Osteocyte (in vitro differentiated cells): Measurements from ENCODE around the gene TSPAN14. TPM values are rescaled to one million over a fixed set of nuclear protein-coding genes. Genes with fewer than 3 reads are reported as not detected.
"Not testable (repeated sequence)": the region's sequence is repeated elsewhere in the genome, so short reads cannot be mapped to it uniquely, and the experiment has no call there.

Source experiments
- DNase-seq: peaks from one replicate; pipeline ENCODE4 v3.0.0; 2021; ENCODE audit warnings: mixed read lengths; ENCODE audit not compliant: unreplicated experiment; ENCODE audit errors: extremely low spot score
- H3K27ac Mint-ChIP-seq: one replicate; pipeline ENCODE4 v1.8.0; 2021; ENCODE audit warnings: mild to moderate bottlenecking, mixed read lengths; ENCODE audit not compliant: unreplicated experiment
- H3K27me3 Mint-ChIP-seq: one replicate; pipeline ENCODE4 v1.8.0; 2021; ENCODE audit warnings: mixed read lengths; ENCODE audit not compliant: unreplicated experiment
- H3K36me3 Mint-ChIP-seq: one replicate; pipeline ENCODE4 v1.8.0; 2021; ENCODE audit warnings: mixed read lengths; ENCODE audit not compliant: unreplicated experiment
- H3K4me1 Mint-ChIP-seq: one replicate; pipeline ENCODE4 v1.8.0; 2021; ENCODE audit warnings: mixed read lengths; ENCODE audit not compliant: unreplicated experiment
- H3K4me3 Mint-ChIP-seq: one replicate; pipeline ENCODE4 v1.8.0; 2021; ENCODE audit warnings: mild to moderate bottlenecking, moderate library complexity, mixed read lengths; ENCODE audit not compliant: unreplicated experiment
- H3K9me3 Mint-ChIP-seq: one replicate; pipeline ENCODE4 v1.8.0; 2021; ENCODE audit warnings: mixed read lengths; ENCODE audit not compliant: unreplicated experiment
- CTCF ChIP-seq: fragments of 200-600 bp; sonication (generic); IDR thresholded peaks from 2 replicates; pipeline ENCODE4 v1.5.0; 2021; ENCODE audit warnings: antibody characterized with exemption, mild to moderate bottlenecking, moderate library complexity
- total RNA-seq: library from RNA; stranded (reverse); gene quantifications from 2 replicates; pipeline ENCODE4 v1.2.1, GENCODE V29; 2021

The TSPAN14 gene
- total RNA-seq, 1 donor from 2014 or later: 50.7 TPM

- Mint-ChIP-seq H3K9me3 (no peaks in the 10 kb centered on the region), H3K4me1 (peaks cover 2% of the 10 kb centered on the region), H3K27ac (no peak overlapping the region), H3K36me3 (no peaks in the 10 kb centered on the region), H3K27me3 (peaks cover 13% of the 10 kb centered on the region), H3K4me3 (no peak overlapping the region)
- no peak for TF ChIP-seq CTCF
- peak; percentile 73 for DNase-seq
Observed at GRCh38 chr10:80542652-80543318, 88.7 kb downstream of the TSPAN14 start.

GRCh38 chr10:80543319-80543672, 89.2 kb downstream of the TSPAN14 start:
- not testable (repeated sequence) for H3K4me3 Mint-ChIP-seq, H3K9me3 Mint-ChIP-seq, H3K4me1 Mint-ChIP-seq, H3K27ac Mint-ChIP-seq, H3K36me3 Mint-ChIP-seq
- peak; percentile 75 for DNase-seq
- H3K27me3 Mint-ChIP-seq: peaks cover 13% of the 10 kb centered on the region

GRCh38 chr10:80544316-80544953, 90.3 kb downstream of the TSPAN14 start:
- H3K27me3 Mint-ChIP-seq: peaks cover 14% of the 10 kb centered on the region
- no peak for TF ChIP-seq CTCF
- DNase-seq: peak; percentile 68
- no peak overlapping the region for H3K4me3 Mint-ChIP-seq
- no peaks in the 10 kb centered on the region for H3K9me3 Mint-ChIP-seq
- peaks cover 2% of the 10 kb centered on the region for H3K4me1 Mint-ChIP-seq
- no peaks in the 10 kb centered on the region for H3K36me3 Mint-ChIP-seq
- H3K27ac Mint-ChIP-seq: no peak overlapping the region

GRCh38 chr10:80545258-80545881, 91.3 kb downstream of the TSPAN14 start:
- Mint-ChIP-seq H3K27me3 (peaks cover 14% of the 10 kb centered on the region), H3K4me3 (no peak overlapping the region), H3K27ac (no peak overlapping the region), H3K36me3 (no peaks in the 10 kb centered on the region), H3K4me1 (no peaks in the 10 kb centered on the region), H3K9me3 (no peaks in the 10 kb centered on the region)
- TF ChIP-seq CTCF: no peak
- DNase-seq: no peak

GRCh38 chr10:80552151-80552646, 98.1 kb downstream of the TSPAN14 start:
- TF ChIP-seq CTCF: no peak
- Mint-ChIP-seq H3K4me1 (peaks cover 3% of the 10 kb centered on the region), H3K9me3 (no peaks in the 10 kb centered on the region), H3K4me3 (no peak overlapping the region), H3K27ac (no peak overlapping the region), H3K27me3 (peaks cover 32% of the 10 kb centered on the region), H3K36me3 (no peaks in the 10 kb centered on the region)
- peak; percentile 64 for DNase-seq
